AG10803 (cell line): ENCODE data around the gene FNDC4.

Experiments used
- DNase-seq: peaks from one replicate; pipeline ENCODE4 v3.0.0; 2010; ENCODE audit warnings: low read depth
- H3K4me3 ChIP-seq: 2 replicates; pipeline ENCODE4 v1.5.1; 2011; ENCODE audit warnings: mild to moderate bottlenecking, low read length, control low read depth
- CTCF ChIP-seq: conservative IDR thresholded peaks from 2 replicates; pipeline ENCODE4 v1.5.1; 2011; ENCODE audit warnings: mild to moderate bottlenecking, low read length, control low read depth, inconsistent platforms

The FNDC4 gene

GRCh38 chr2:27442920-27443282 is 52.1 kb downstream of the FNDC4 start:
- no peak for DNase-seq
- no peak overlapping the region for H3K4me3 ChIP-seq
- TF ChIP-seq CTCF, result no peak

GRCh38 chr2:27441958-27442919 is 52.8 kb downstream of the FNDC4 start, which contains the start of gene KRTCAP3:
TSS of gene KRTCAP3 (plus strand) at chr2:27442381. CDS start at chr2:27442413, 32 bp downstream.
- TF ChIP-seq CTCF, result no peak
- no peak for DNase-seq
- H3K4me3 ChIP-seq, result no peak within 1 kb of the TSS
